Loucy (cell line): ENCODE results near the gene RRAGB.

Source experiments
- EZH2phosphoT487 ChIP-seq: fragments of 200-600 bp; IDR thresholded peaks from 2 replicates; pipeline ENCODE4 v1.6.1; 2018; ENCODE audit warnings: antibody characterized with exemption, mild to moderate bottlenecking, moderate library complexity, borderline replicate concordance
- TF ChIP-seq, protein P1 (sequence below): fragments of 200-600 bp; sonication (generic); conservative IDR thresholded peaks from 2 replicates; pipeline ENCODE4 v1.5.1; 2014; ENCODE audit warnings: mild to moderate bottlenecking, antibody characterized with exemption, low read length

- TF ChIP-seq, protein P1, sequence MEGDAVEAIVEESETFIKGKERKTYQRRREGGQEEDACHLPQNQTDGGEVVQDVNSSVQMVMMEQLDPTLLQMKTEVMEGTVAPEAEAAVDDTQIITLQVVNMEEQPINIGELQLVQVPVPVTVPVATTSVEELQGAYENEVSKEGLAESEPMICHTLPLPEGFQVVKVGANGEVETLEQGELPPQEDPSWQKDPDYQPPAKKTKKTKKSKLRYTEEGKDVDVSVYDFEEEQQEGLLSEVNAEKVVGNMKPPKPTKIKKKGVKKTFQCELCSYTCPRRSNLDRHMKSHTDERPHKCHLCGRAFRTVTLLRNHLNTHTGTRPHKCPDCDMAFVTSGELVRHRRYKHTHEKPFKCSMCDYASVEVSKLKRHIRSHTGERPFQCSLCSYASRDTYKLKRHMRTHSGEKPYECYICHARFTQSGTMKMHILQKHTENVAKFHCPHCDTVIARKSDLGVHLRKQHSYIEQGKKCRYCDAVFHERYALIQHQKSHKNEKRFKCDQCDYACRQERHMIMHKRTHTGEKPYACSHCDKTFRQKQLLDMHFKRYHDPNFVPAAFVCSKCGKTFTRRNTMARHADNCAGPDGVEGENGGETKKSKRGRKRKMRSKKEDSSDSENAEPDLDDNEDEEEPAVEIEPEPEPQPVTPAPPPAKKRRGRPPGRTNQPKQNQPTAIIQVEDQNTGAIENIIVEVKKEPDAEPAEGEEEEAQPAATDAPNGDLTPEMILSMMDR, result no peak
- TF ChIP-seq EZH2phosphoT487, result no peak
These were observed 37.3 kb downstream of the RRAGB start for GRCh38 chrX:55754861-55755294.
